ENCODE data around the gene FAM120B.
"Not testable (repeated sequence)": the region's sequence is repeated elsewhere in the genome, so short reads cannot be mapped to it uniquely, and the experiment has no call there.

The FAM120B gene, protein sequence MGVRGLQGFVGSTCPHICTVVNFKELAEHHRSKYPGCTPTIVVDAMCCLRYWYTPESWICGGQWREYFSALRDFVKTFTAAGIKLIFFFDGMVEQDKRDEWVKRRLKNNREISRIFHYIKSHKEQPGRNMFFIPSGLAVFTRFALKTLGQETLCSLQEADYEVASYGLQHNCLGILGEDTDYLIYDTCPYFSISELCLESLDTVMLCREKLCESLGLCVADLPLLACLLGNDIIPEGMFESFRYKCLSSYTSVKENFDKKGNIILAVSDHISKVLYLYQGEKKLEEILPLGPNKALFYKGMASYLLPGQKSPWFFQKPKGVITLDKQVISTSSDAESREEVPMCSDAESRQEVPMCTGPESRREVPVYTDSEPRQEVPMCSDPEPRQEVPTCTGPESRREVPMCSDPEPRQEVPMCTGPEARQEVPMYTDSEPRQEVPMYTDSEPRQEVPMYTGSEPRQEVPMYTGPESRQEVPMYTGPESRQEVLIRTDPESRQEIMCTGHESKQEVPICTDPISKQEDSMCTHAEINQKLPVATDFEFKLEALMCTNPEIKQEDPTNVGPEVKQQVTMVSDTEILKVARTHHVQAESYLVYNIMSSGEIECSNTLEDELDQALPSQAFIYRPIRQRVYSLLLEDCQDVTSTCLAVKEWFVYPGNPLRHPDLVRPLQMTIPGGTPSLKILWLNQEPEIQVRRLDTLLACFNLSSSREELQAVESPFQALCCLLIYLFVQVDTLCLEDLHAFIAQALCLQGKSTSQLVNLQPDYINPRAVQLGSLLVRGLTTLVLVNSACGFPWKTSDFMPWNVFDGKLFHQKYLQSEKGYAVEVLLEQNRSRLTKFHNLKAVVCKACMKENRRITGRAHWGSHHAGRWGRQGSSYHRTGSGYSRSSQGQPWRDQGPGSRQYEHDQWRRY

DNA sequence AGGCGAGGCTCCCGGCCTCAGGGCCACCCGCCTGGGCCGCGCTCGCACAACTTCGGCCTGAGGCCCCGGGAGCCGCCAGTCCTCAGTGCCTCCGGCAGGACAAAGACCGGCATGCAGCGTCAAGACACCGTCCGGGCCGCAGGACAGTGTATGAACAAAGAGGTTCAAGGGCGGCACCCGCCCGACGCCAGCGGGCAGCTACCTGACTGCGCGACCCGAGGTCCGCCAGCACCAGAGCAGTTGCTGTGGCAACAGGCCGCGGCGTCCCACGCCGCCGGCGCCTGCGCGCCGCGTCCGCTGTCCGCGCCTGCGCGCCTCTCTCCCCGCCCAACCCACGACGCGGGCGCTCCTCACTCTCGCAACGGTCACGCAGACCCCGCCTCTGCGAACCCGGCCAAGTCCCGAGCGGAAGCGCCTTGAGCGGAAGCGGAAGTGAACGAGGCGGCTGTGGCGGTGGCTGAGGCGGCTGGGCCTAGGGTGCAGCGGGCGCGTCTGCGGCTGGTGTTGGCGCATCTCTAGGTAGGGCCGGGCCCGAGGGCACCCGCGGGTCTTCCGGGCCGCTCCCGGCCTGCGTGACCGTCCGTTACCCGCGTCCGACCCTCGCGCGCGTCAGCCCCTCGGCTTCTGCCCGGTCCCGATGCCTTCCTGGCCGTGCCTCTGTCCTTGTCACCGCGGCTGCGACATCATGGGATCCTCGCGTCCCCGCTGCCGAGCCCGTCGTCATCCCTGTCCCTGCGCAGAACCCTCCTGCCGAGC, at the start of gene FAM120B:
TSS of gene FAM120B (plus strand) at position 435 of the 756 bp plus-strand sequence. CDS start 10,633 bp downstream, outside the sequence.
- DNase-seq (ENCODE audit: low read depth in 2 of 2), result peak; percentile 90 to 97

DNA sequence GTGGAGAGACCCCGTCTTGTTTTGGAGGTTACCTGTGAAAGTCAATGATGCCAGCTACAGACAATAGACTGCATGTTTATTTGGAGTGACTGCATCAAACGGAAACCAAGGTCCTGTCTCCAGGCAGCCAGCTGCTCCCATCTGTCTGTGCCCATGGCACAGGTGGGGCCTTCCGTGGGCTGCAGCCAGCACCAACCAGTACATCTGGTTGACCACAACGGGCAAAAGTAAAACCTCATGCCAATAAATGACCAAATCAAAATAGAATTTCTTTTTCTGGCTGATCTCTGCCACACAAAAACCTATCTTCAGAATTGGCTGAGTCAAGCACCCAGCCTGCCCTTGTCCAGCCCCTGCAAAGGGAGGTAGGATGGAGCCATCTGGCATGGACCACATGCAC, 49.2 kb upstream of the FAM120B start:
- no peak for DNase-seq (ENCODE audit: low read depth in 2 of 2)

DNA sequence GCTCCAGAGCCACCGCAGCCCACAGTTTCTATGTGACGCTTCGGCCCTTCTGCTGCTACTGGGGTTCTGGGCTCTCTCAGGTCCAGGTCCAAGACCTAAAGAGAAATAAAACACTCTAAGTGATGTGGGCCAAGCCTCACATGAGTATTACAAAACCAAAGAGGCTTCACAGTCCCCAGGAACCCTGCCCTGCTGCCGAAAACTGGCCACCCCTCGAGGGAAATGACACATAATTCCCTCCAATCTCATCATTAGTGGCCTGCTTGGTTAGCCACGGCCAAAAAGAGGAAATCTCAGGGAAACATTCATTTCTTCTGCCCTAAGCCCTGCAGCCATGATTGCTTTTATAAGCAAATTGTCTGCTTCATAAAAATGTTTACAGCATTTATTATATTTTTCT, 48.2 kb upstream of the FAM120B start:
- DNase-seq (ENCODE audit: low read depth in 2 of 2), result no peak

DNA sequence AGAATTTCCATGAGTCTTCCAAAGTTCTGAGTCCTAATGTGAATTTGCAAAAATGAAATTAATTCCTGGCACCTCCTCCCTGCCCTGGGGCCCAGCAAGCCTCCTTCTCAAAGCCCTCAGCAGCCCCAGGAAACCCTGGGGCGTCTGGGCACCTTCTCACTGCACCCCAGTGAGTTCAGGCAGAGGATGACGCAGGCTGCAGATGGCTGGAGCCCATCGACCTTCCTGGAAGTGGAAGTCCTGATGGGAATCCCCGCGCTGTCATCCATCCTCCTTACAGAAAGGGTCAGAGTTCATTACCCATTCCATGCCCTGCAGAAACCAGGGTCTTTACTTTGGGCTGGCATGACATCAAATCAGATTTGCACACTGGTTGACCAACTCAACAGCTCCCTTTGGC, 47.3 kb upstream of the FAM120B start:
- no peak for DNase-seq (ENCODE audit: low read depth in 2 of 2)

DNA sequence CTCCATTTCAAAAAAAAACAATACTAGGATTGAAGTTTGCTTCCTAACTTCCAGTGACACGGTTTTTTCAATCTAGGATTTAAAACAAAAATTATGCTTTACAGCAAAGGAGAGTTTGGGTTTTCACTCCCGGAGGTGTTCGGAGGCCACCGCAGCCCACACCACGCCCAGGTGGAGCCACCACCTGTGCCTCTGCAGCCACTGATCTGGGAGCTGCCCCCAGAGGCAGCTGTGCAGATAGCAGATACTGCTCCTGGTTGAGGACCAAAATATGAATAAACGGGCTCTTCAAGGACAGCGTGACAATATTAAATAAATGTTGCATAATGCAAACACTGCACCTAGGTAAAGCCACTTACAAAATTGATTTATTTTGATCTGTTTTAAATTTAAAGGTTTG, 45.9 kb upstream of the FAM120B start:
- DNase-seq (ENCODE audit: low read depth in 2 of 2), result no peak

DNA sequence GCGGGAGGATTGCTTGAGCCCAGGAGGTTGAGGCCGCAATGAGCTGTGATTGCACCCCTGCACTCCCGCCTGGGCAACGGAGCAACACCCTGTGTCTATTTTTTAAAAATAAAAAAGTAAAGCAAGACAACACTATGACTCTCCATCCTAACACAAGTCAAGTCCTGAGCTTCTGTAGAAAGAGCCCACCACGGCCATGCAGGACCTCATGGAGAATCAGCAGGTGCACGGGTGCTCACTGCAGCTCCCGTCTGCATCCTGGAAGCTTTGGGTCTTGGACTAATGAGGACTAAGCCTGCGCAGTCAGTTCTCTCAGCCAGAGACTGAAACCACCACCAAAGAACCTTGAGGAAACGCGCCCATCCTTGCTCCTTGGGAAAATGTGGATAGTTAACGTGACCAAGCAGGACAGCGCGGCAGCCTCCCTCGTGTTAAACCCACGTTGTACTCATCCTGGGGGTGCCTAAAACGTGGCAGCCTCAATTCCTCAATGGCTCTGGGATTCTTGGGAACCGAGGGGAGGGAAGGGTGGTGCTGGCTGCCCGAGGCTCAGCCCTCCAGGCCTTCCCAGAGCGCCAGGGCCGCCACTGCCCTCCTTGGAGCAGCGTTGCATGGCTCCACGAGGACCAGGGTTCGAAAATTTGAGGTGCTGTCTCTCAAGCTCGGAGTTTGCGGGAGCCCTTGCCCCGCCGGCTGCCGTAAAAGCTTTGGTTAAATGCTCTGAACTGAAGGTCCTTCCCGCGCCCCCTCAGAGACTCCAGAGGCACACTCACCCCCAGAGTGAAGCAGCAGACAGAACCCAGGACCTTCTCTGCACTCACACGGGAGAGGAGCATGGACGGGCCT, 44.7 kb upstream of the FAM120B start:
- no peak for DNase-seq (ENCODE audit: low read depth in 2 of 2)

DNA sequence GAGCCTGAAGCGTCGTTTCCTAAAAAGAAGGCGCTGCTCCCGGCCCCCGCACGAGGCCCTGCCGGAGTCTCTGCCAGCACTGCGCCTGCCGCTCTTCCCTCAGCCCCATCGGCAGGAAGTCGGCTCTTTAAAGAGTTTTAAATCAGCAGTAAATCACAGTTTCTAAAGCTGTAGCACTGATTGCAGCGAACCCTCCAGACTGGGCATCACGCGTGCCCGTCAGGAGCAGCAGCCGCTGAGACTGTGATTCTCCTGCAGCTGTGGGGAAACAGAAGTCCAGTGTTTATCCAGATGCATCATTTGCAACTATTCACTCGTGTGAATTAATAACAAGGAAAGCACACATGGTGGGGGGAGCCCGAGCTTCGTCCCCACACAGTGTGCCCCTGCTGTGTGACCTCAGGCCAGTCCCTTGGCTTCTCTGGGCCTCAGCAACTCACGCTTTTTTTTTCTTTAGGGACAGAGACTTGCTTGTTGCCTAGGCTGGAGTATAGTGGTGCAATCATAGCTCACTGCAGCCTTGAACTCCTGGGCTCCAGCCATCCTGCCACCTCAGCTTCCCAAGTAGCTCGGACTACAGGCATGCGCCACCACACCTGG, 44.0 kb upstream of the FAM120B start:
- no peak for DNase-seq (ENCODE audit: low read depth in 2 of 2)

DNA sequence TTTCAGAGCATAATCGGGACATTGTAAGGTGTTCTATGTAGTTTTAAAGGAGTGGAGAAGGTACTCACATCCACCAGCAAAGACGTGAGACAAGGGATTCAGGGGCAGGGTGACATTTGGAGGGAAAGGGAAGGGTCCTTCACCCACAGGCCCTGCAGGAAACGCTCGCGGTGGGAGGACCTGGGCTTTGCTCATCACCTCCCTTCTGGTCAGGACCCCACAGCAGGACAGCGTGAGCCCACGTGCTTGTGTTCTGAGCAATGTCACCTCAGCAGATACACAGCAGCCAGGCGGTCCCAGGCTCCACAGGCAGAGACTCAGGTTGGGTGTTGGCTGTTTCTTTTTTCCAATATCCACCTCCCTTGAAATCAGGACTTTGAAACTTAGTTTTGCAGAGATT, 43.1 kb upstream of the FAM120B start:
- no peak for DNase-seq (ENCODE audit: low read depth in 2 of 2)

DNA sequence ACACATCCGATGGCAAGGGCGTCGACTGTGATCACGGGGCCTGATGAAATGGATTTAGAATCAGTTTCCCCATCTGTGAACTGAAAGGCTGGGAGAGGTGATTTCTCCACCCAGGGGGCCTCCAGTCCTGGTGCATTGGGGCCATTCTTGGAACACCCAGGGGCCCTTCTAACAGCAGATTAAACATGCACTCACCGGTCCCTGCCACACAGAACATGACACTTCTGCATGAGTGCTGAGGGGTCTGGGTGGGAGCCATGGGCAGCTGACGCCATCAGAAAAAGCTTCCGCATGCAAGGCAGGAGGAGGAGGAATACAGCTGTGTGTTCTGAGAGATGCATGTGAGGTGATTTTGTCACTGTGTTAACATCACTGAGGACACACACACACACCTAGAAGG, 42.5 kb upstream of the FAM120B start:
- no peak for DNase-seq (ENCODE audit: low read depth in 2 of 2)

DNA sequence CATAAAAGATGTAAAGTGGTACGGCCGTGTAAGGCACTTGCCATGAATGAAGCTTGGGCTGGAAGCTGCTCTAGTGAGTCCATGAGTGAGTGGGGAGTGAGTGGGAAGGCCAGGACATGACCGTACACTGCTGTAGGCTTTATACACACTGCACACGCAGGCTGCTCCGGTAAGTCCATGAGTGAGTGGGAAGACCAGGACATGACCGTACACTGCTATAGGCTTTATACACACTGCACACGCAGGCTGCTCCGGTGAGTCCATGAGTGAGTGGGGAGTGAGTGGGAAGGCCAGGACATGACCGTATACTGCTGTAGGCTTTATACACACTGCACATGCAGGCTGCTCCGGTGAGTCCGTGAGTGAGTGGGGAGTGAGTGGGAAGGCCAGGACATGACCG, 41.9 kb upstream of the FAM120B start:
- not testable (repeated sequence) for DNase-seq (ENCODE audit: low read depth in 2 of 2)

DNA sequence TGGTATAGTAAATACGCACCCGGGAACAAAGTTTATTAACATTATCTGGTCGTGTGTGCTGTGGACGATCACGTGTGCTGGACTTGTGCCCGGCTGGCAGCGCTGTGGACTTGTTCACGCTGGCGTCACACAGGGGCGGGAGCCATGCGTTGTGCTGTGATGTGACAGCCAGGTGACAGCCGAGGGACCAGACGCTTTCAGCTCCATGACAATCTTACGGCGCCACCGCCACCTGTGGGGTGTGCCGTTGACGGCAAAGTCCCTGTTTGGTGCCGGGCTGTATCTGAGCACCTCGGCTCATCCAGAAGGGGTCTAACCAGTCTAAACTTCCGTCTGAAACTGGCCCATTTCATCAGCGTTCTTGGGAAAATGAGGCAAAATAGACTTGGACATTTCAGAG, 40.9 kb upstream of the FAM120B start:
- DNase-seq (ENCODE audit: low read depth in 2 of 2), result no peak

DNA sequence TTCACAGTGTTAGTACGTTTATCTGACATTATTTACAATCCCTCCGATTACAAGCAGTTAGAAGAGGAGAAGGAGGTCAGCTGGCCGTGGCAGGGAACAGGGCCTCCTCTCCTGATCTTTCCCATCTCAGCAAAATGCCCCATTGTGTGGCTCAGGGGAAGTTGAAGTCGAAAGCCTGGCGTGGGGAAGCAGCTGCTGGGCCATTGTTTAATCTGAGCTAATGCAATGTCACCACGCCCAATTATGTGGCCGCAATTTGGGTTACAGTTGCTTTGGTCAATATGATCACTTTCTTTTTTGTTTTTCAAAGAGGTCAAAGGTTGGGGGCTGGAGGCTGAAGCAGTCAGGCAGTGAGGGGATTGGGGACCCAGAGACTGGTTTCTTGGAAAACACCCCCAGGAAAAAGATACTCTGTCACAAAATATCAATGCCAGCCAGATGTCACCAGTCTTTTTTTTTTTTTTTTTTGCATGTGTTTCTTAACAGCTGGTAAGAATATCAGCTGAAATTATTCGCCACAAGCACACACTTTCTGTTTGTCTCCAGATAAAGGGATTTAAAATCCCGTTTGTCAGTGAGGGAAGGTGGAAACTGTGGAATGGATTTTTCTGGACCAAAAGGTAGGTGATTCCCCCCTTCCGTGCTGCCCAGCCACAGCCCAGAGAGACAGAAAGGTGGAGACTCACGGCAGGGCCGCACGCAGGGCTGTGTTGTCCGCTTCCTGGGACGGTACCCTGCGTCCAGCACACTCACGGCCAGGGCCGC, 40.3 kb upstream of the FAM120B start:
- no peak for DNase-seq (ENCODE audit: low read depth in 2 of 2)

DNA sequence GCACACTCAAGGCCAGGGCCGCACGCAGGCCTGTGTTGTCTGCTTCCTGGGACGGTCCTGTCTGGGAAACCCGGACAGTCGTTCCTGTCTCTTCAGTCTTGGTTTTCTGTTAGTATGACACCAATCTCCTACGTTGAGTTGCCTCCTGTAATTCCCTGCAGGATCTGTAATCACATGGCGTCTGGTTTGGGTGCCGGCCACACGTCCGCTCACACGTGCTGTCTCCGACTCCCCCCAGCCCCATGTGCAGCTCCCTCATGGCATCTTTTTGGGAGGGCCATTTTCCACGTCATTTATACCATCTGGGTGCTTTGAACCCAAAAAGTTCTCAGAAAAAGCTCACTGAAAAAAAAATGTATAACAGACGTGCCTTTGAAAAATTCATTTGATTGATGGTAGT, 38.9 kb upstream of the FAM120B start:
- no peak for DNase-seq (ENCODE audit: low read depth in 2 of 2)

DNA sequence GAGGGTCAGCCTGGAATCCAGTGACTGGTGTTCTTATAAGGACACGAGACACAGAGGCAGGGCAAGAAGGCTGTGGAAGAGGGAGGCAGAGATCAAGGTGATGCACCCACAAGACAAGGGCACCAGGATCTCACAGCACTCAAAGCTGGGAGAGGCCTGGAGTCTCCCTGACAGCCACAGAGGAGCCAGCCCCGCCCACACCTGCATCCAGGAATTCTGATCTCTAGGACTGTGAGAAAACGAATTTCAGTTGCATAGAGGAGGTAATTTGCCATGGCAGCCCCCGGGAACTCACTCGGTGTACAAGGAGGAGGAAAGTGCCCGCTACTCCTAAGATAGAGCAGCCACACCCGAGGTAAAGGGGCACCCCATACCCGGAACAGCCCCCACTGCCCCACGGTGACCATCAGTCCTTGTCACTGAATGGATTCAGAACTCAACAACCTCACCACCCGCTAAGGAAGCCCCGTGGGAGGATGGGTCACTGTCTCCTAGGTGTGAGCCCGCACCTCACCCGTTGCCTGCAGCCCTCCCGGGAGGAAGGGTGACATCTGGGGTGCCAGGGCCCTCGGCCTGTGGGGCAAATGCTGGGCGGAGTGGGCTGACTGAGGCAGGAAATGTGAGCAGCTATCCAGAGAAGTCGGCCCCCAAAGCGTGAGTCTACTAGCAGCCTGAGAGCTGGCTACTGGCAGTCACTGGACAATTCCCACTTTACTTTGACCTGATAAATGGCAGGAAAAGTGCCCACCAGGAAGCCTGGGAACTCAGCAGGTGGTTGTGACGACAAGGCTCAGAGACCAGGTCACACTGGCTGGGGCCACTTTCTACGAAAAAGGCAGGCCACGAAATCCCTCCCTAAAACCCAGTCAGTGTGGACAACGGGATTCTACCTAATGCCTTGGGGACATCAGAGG, 38.1 kb upstream of the FAM120B start:
- DNase-seq (ENCODE audit: low read depth in 2 of 2), result no peak

DNA sequence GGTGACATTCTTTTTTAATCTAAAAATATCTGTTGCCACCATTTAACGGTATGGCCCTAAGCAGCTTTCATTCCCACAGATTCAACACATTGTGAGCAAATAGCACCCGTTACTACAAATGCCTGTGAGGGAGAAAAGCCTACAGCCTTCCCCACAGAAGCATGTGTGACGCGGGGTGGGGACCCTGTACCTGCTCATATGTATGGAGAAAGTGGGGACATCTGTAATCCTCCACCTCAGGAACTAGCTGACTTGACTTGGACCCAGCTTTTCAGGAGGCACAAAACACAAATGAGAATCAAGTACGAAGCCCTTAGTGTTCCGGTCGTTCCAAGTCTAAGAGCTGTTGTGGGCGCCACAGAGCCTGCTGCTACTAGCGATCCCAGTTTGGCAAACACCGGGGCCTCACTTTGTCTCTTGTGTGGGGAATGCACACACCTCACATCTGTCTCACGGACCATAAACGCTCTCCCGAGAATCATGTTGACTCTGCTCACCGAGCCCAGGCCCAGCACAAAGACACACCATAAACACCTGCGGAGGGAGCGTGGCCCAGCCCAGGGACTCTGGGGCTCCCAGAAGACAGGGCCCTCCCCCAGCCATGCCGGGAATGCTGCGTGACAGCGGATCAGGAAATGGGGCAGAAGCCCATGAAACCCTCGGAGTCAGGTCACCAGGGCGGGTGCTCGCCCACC, 37.3 kb upstream of the FAM120B start:
- DNase-seq (ENCODE audit: low read depth in 2 of 2), result no peak

DNA sequence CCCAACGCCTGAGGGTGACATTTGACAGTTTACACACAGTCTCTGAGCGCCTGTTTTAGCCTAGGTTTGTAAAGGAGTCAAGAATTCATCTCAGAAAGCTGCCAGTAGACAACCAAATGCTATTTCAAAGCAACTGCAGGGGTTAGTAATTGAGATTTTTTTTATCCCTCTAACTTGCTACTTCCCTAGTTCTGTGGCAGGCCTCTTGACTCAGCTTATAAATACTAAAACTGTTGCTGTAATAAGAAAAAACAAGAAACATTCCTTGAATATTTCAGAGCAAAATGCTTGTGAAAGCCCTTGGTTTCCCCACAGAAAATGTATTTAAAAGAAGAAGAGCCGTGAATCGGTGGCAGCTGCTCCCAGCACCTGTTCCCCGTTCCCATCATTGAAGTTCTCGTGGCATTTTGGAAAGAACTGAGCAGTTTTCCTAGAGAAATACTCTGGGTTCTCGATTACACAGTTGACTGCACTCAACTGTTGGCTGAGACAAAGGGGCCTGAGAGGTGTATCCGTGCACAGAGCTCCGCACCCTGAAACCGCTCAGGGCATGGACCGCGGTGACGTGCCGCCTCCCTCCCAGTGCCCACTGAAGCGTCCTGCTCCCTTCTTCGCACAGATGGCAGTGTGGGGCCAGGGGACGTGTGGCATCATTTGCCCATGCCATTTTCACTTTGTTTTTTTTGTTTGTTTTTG, 36.6 kb upstream of the FAM120B start:
- no peak for DNase-seq (ENCODE audit: low read depth in 2 of 2)

DNA sequence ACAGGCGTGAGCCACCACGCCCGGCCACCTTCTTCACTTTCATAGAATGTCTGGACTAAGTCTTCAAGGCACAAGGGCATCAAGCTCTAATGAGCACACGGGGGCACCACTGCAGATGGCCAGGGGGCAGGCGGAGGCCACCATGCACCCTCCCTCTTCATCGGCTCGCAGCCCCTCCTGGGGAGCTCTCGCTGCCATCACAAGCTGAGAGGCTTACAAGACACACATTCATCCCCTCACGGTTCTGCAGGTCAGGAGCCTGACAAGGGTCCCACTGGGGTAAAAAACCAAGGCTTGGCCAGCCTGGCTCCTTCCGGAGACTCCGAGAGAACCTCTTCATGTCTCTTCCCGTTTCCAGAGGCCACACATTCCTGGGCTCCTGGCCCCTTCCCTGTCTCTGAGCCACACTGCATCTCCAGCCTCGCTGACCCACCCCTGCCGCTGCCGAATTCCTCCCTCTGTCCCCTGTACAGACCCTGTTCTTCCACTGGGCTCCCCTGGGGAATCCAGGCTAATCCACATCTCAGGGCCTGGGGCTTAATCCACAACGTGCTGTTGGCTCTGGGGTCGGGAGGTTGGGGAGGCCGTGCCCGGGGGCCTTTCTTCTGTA, 35.5 kb upstream of the FAM120B start:
- DNase-seq (ENCODE audit: low read depth in 2 of 2), result no peak
